MM.1S (cell line): ENCODE data around the gene CACNG4.

ENCODE experiments used
- DNase-seq: peaks from one replicate; pipeline ENCODE4 v3.0.0-alpha.2; 2015
- H2AFZ ChIP-seq: fragments of 300-600 bp; sonication (generic); 2 replicates; pipeline ENCODE4 v1.6.0; 2016; ENCODE audit warnings: antibody characterized with exemption, low read length
- H3F3A ChIP-seq: fragments of 300-600 bp; sonication (generic); 2 replicates; pipeline ENCODE4 v1.6.1; 2016; ENCODE audit warnings: mild to moderate bottlenecking, antibody characterized with exemption, low read length, moderate library complexity, mixed read lengths; ENCODE audit not compliant: insufficient read depth
- H3K27ac ChIP-seq: fragments of 300-600 bp; sonication (generic); 2 replicates; pipeline ENCODE4 v1.5.1; 2016; ENCODE audit warnings: mild to moderate bottlenecking, low read length
- H3K27me3 ChIP-seq: fragments of 300-600 bp; sonication (generic); replicated peaks from 2 replicates; pipeline ENCODE4 v1.6.0; 2016; ENCODE audit warnings: low read length; ENCODE audit not compliant: insufficient read depth
- H3K36me3 ChIP-seq: fragments of 300-600 bp; sonication (generic); replicated peaks from 2 replicates; pipeline ENCODE4 v1.6.1; 2016; ENCODE audit warnings: mild to moderate bottlenecking, low read length, mixed read lengths; ENCODE audit not compliant: insufficient read depth
- H3K4me1 ChIP-seq: fragments of 300-600 bp; sonication (generic); 2 replicates; pipeline ENCODE4 v1.6.1; 2016; ENCODE audit warnings: low read length, mixed read lengths
- H3K4me2 ChIP-seq: fragments of 300-600 bp; sonication (generic); 2 replicates; pipeline ENCODE4 v1.6.0; 2016; ENCODE audit warnings: low read depth, low read length
- H3K4me3 ChIP-seq: fragments of 300-600 bp; sonication (generic); 2 replicates; pipeline ENCODE4 v1.5.1; 2016; ENCODE audit warnings: low read length, mixed read lengths
- H3K79me2 ChIP-seq: fragments of 300-600 bp; sonication (generic); 2 replicates; pipeline ENCODE4 v1.6.1; 2016; ENCODE audit warnings: mixed run types, low read length, mixed read lengths
- H3K9ac ChIP-seq: fragments of 300-600 bp; sonication (generic); 2 replicates; pipeline ENCODE4 v1.6.1; 2016; ENCODE audit warnings: low read length, mixed read lengths
- H3K9me2 ChIP-seq: fragments of 300-600 bp; sonication (generic); replicated peaks from 2 replicates; pipeline ENCODE4 v1.6.1; 2016; ENCODE audit warnings: mild to moderate bottlenecking, low read length, mixed read lengths; ENCODE audit not compliant: insufficient read depth
- H3K9me3 ChIP-seq: fragments of 300-600 bp; sonication (generic); replicated peaks from 2 replicates; pipeline ENCODE4 v1.6.1; 2016; ENCODE audit warnings: mild to moderate bottlenecking, low read length, mixed read lengths; ENCODE audit not compliant: insufficient read depth
- H4K20me1 ChIP-seq: fragments of 300-600 bp; sonication (generic); 2 replicates; pipeline ENCODE4 v1.6.1; 2016; ENCODE audit warnings: mild to moderate bottlenecking, low read length, moderate library complexity, mixed read lengths; ENCODE audit not compliant: insufficient read depth
- EZH2 ChIP-seq: fragments of 300-600 bp; sonication (generic); optimal IDR thresholded peaks from 2 replicates; pipeline ENCODE3; 2017; ENCODE audit warnings: low read depth, mild to moderate bottlenecking, antibody characterized with exemption, low read length, mixed read lengths
- EZH2phosphoT487 ChIP-seq: fragments of 300-600 bp; sonication (generic); IDR thresholded peaks from 2 replicates; pipeline ENCODE4 v1.6.1; 2018; ENCODE audit warnings: antibody characterized with exemption, low read length
- TF ChIP-seq, protein P1 (sequence below): fragments of 300-600 bp; sonication (generic); IDR thresholded peaks from 2 replicates; pipeline ENCODE4 v1.5.1; 2016; ENCODE audit warnings: antibody characterized with exemption, low read length, mixed read lengths

Gene CACNG4

DNA sequence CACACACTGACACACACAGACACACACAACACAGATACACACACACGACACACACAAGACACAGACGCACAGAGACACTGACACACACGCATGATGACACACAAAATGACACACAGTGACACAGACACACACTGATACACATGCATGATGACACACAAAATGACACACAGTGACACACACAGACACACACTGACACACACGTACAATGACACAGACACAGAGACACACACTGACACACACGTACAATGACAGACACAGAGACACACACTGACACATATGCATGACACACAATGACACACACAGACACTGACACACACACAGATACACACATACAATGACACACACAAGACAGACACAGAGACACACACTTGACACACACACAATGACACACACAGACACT is 90.1 kb downstream of the CACNG4 start:
- no peak for TF ChIP-seq EZH2
- no peak for TF ChIP-seq EZH2phosphoT487
- TF ChIP-seq, protein P1, sequence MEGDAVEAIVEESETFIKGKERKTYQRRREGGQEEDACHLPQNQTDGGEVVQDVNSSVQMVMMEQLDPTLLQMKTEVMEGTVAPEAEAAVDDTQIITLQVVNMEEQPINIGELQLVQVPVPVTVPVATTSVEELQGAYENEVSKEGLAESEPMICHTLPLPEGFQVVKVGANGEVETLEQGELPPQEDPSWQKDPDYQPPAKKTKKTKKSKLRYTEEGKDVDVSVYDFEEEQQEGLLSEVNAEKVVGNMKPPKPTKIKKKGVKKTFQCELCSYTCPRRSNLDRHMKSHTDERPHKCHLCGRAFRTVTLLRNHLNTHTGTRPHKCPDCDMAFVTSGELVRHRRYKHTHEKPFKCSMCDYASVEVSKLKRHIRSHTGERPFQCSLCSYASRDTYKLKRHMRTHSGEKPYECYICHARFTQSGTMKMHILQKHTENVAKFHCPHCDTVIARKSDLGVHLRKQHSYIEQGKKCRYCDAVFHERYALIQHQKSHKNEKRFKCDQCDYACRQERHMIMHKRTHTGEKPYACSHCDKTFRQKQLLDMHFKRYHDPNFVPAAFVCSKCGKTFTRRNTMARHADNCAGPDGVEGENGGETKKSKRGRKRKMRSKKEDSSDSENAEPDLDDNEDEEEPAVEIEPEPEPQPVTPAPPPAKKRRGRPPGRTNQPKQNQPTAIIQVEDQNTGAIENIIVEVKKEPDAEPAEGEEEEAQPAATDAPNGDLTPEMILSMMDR: no peak
- no peak overlapping the region for H3K9ac ChIP-seq

DNA sequence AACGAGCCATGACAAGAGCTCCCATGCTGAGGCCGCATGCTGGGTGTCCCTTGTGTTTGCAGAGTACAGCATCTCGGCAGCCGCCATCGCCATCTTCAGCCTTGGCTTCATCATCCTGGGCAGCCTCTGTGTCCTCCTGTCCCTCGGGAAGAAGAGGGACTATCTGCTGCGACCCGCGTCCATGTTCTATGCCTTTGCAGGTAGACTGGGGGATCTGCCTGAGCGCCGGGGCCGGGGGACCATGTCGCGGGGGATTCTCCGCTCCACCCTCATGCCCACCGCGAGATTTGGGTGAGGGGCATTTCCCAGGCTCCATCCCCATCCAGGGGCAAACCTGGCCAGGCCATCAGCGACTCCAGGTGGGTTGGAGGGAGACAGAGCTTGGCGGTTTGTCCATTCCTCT is 90.5 kb downstream of the CACNG4 start:
- Histone ChIP-seq H4K20me1 (no peaks in the 10 kb centered on the region), H3F3A (no peaks in the 10 kb centered on the region), H3K9me3 (no peaks in the 10 kb centered on the region), H3K4me3 (no peak overlapping the region), H3K9me2 (no peaks in the 10 kb centered on the region), H3K4me1 (no peaks in the 10 kb centered on the region), H3K36me3 (no peaks in the 10 kb centered on the region), H3K27ac (no peak overlapping the region), H3K79me2 (no peaks in the 10 kb centered on the region), H3K9ac (no peak overlapping the region), H3K4me2 (no peak overlapping the region), H2AFZ (no peak overlapping the region), H3K27me3 (no peaks in the 10 kb centered on the region)
- DNase-seq: no peak
- TF ChIP-seq EZH2 (no peak), EZH2phosphoT487 (no peak)
- TF ChIP-seq, protein P1: no peak

More for the DNA sequence above, 90.1 kb downstream of the CACNG4 start:
- no peaks in the 10 kb centered on the region for H3K4me1 ChIP-seq
- no peaks in the 10 kb centered on the region for H3K9me2 ChIP-seq
- H3F3A ChIP-seq: no peaks in the 10 kb centered on the region
- no peaks in the 10 kb centered on the region for H3K79me2 ChIP-seq
- no peaks in the 10 kb centered on the region for H3K27me3 ChIP-seq
- H3K9me3 ChIP-seq: no peaks in the 10 kb centered on the region
- no peak for DNase-seq
- no peaks in the 10 kb centered on the region for H4K20me1 ChIP-seq
- no peak overlapping the region for H3K27ac ChIP-seq
- H3K4me3 ChIP-seq: no peak overlapping the region
- H3K4me2 ChIP-seq: no peak overlapping the region
- no peaks in the 10 kb centered on the region for H3K36me3 ChIP-seq
- H2AFZ ChIP-seq: no peak overlapping the region

DNA sequence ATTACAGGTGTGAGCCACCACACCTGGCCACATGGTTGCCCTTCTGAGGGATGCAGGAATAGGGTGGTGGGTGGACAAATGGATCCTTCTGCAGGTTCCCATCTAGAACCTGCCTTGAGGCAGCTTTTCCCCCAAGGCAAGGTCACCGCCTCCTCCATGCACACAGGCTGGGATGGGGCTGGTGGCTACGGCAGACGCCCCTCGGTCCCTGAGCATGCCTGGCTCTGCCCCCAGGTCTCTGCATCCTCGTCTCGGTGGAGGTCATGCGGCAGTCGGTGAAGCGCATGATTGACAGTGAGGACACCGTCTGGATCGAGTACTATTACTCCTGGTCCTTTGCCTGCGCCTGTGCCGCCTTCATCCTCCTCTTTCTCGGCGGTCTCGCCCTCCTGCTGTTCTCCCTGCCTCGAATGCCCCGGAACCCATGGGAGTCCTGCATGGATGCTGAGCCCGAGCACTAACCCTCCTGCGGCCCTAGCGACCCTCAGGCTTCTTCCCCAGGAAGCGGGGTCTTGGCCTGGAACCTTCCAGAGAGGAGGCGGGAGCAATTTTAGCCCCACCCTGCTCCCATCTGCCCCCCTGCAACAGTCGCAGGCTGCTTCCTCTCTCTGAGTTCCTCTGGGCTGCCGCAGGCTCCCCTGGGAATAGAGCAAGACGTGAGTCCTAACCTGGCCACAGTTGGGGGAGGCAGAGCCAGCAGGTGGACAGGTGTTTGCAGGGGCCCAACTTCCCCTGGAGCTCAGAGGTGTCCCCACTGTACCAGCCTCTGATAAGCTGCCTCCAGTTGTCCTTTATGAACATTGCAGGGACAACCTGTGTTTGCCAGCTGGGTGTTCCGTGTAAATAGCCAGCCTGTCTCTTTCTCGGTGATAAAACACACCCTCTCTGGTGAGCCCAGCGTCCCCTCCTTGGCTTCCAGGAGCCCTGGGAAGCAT is 91.6 kb downstream of the CACNG4 start:
- no peaks in the 10 kb centered on the region for H3K79me2 ChIP-seq
- H3K9me2 ChIP-seq: no peaks in the 10 kb centered on the region
- no peaks in the 10 kb centered on the region for H3K27me3 ChIP-seq
- H4K20me1 ChIP-seq: no peaks in the 10 kb centered on the region
- H2AFZ ChIP-seq: no peak overlapping the region
- no peak overlapping the region for H3K27ac ChIP-seq
- no peak for DNase-seq
- H3K36me3 ChIP-seq: no peaks in the 10 kb centered on the region
- H3K4me2 ChIP-seq: no peak overlapping the region
- no peaks in the 10 kb centered on the region for H3F3A ChIP-seq
- no peak overlapping the region for H3K4me3 ChIP-seq
- no peak overlapping the region for H3K9ac ChIP-seq
- no peaks in the 10 kb centered on the region for H3K9me3 ChIP-seq
- H3K4me1 ChIP-seq: no peaks in the 10 kb centered on the region
- TF ChIP-seq EZH2phosphoT487: no peak
- TF ChIP-seq, protein P1: no peak
- no peak for TF ChIP-seq EZH2
